ENCODE measurements around the gene ANKRD13B. TPM values are rescaled to one million over a fixed set of nuclear protein-coding genes. Genes with fewer than 3 reads are reported as not detected.

The ANKRD13B gene
- total and polyA plus RNA-seq, 2 donors (not counting 1 experiment from before 2014, with no cell fraction given) = 1.6 to 2.8 TPM

DNA sequence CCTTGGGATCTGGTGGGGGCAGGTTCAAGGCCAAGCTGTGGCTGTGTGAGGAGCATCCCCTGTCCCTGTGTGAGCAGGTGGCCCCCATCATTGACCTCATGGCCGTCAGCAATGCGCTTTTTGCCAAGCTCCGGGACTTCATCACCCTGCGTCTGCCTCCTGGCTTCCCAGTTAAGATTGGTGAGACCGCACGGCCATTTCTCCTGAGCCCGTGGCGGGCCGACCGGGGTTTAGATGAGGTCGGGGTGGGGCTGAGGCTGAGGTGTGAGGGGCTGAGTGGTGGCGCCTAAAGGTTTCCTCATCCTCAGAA, 19.1 kb downstream of the ANKRD13B start:
- no peak overlapping the region for H3K4me3 Mint-ChIP-seq
- no peaks in the 10 kb centered on the region for H3K36me3 ChIP-seq (replicated peaks in 1 of 2; ENCODE audit: control extremely low read depth in 1 of 2, control insufficient read depth in 1 of 2, extremely low read depth in 1 of 2, insufficient read depth in 2 of 2, low read length in 1 of 2)
- TF ChIP-seq EZH2 (IDR thresholded peaks at IDR 0.05; ENCODE audit: borderline replicate concordance, insufficient read depth, low read depth, low read length, poor library complexity, severe bottlenecking) = no peak
- TF ChIP-seq, protein P1, sequence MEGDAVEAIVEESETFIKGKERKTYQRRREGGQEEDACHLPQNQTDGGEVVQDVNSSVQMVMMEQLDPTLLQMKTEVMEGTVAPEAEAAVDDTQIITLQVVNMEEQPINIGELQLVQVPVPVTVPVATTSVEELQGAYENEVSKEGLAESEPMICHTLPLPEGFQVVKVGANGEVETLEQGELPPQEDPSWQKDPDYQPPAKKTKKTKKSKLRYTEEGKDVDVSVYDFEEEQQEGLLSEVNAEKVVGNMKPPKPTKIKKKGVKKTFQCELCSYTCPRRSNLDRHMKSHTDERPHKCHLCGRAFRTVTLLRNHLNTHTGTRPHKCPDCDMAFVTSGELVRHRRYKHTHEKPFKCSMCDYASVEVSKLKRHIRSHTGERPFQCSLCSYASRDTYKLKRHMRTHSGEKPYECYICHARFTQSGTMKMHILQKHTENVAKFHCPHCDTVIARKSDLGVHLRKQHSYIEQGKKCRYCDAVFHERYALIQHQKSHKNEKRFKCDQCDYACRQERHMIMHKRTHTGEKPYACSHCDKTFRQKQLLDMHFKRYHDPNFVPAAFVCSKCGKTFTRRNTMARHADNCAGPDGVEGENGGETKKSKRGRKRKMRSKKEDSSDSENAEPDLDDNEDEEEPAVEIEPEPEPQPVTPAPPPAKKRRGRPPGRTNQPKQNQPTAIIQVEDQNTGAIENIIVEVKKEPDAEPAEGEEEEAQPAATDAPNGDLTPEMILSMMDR (IDR thresholded peaks at IDR 0.05) = no peak
- H3K27ac Mint-ChIP-seq = no peak overlapping the region
- H3K4me2 ChIP-seq (replicated peaks; ENCODE audit: low read depth, low read length, poor library complexity, severe bottlenecking) = no peak overlapping the region
- DNase-seq (no peak), ATAC-seq (ENCODE audit: low read depth) (no peak)
- no peak overlapping the region for H2AFZ ChIP-seq (ENCODE audit: insufficient read depth, low read depth, low read length, poor library complexity, severe bottlenecking)
- H3K4me3 ChIP-seq (ENCODE audit: control extremely low read depth in 1 of 5, extremely low read depth in 1 of 5, insufficient read depth in 1 of 5, low read depth in 2 of 5, low read length in 4 of 5) = no peak overlapping the region
- H3K9me3 Mint-ChIP-seq (ENCODE audit: insufficient read depth) = no peaks in the 10 kb centered on the region
- H3K4me1 ChIP-seq (ENCODE audit: control insufficient read depth in 2 of 2, insufficient read depth in 2 of 2, low read length in 2 of 2) = peaks cover 39 to 40% of the 10 kb centered on the region in 2 donors
- H3K4me1 Mint-ChIP-seq = peaks cover 30% of the 10 kb centered on the region
- H3K27ac ChIP-seq (ENCODE audit: low read length in 2 of 2) = no peak overlapping the region
- H3K9ac ChIP-seq (ENCODE audit: low read length) = no peak overlapping the region
- ChIA-PET CTCF (interaction anchor here (0.8 to 15.4 kb wide), 3 partner anchors 20 to 242 kb away, joined by 4 to 336 read pairs (median 4); partner anchors contain the start of genes ABHD15, GIT1 and TP53I13), POLR2A (no interaction called here)
- intact Hi-C loops (cut with micrococcal nuclease) = loop anchor here (10.0 kb wide), 1 partner anchor 317 kb away; the partner anchor contains the start of gene NUFIP2
- peaks cover 0 to 29% (median 10%) of the 10 kb centered on the region in 4 experiments for H3K27me3 ChIP-seq (replicated peaks in 1 of 4; ENCODE audit: control extremely low read depth in 1 of 4, control insufficient read depth in 3 of 4, insufficient read depth in 4 of 4, low read length in 3 of 4)
- H3K27me3 Mint-ChIP-seq = peaks cover 4% of the 10 kb centered on the region
- no peaks in the 10 kb centered on the region for H3K9me3 ChIP-seq (ENCODE audit: control extremely low read depth in 1 of 3, control insufficient read depth in 2 of 3, insufficient read depth in 1 of 3, low read length in 2 of 3)
- WGBS (ENCODE audit: insufficient coverage) = 96% methylated on average over 4 of the region's 12 CpGs
- H4K20me1 ChIP-seq (ENCODE audit: control insufficient read depth, insufficient read depth, low read length, poor library complexity, severe bottlenecking) = peaks cover 26% of the 10 kb centered on the region
- H3K79me2 ChIP-seq (ENCODE audit: control insufficient read depth, insufficient read depth, low read length) = no peaks in the 10 kb centered on the region
